HS-27A (cell line): ENCODE results near the gene MBD3L1.

Source experiments
- DNase-seq: peaks from one replicate; pipeline ENCODE4 v3.0.0-alpha.2; 2012; ENCODE audit warnings: low read depth, missing footprints

Gene MBD3L1

GRCh38 chr19:8832132-8833021 lies at the start of gene MBD3L1, which contains the start of gene ZNF558:
Gene MBD3L1 (plus strand): TSS chr19:8832377. CDS start chr19:8842679, 10,302 bp downstream.
Gene ZNF558 (minus strand): TSS chr19:8832304. CDS start chr19:8822659, 9,645 bp downstream.
- DNase-seq = peak; percentile 90

GRCh38 chr19:8794823-8795222 lies 37.4 kb upstream of the MBD3L1 start:
- no peak for DNase-seq

DNA sequence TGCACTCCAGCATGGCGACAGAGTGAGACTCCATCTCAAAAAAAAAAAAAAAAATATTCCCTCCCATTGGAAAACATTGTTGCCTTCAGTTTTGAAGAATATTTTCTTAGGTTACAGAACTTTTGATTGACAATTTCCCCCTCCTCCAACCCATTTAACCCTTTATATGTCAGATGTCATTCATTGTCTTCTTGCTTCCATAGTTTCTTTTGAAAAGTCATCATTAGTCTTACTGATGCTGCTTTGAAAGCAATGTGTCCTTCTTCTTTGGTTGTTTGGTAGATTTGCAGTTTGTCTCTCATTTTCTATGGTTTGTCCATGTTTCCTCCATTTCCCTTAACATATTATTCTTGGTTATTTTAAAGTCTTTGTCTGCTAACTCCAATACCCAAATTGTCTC lies 25.5 kb upstream of the MBD3L1 start:
- DNase-seq = no peak

DNA sequence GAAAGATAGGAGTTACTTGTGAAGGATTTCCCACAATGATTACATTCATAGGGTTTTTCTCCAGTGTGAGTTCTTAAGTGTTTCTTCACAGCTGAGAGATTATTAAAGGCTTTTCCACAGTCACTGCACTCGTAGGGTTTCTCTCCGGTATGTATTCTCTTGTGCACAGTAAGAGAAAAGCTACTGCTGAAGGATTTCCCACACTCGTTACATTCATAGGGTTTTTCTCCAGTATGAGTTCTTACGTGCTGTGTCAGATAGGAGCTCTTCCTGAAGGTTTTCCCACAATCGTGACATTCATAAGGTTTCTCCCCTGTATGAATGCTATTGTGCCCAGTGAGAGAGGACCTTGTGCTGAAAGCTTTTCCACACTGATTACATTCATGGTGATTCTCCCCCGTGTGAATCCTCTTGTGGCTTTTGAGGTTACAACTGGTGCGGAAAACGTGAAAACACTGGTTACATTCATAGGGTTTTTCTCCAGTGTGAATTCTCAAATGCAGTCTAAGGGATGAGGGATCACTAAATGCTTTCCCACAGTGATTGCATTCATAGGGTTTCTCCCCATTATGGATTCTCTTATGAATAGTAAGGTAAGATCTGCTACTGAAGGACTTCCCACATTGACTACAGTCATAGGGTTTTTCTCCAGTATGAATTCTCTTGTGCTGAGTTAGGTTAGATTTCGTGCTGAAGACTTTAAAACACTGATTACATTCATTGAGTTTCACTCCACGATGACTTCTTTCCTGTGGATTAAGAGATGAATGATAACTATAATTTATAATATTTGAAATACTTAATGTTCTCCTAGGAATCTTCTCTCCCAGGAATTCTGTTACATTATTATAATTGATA lies 20.6 kb upstream of the MBD3L1 start:
- DNase-seq = no peak

DNA sequence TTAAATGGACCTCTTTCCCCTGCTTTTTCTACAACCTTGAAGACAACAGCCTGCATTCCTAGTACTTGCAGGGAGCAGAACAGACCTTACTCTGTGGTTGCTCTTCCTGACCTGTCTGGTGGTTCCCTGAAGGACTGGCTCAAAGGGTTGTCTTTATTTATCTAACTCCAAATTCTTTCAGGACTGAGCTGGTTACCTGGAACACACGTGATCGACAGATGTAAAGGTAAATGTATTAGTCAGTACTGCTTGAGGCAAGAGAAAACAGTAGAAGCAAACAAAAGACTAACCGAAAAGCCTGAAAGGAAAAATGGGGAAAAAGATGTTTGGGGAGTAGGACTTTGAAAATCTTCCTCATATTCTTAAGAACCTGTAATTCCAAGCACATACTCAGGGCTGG lies 18.0 kb upstream of the MBD3L1 start:
- DNase-seq = no peak

DNA sequence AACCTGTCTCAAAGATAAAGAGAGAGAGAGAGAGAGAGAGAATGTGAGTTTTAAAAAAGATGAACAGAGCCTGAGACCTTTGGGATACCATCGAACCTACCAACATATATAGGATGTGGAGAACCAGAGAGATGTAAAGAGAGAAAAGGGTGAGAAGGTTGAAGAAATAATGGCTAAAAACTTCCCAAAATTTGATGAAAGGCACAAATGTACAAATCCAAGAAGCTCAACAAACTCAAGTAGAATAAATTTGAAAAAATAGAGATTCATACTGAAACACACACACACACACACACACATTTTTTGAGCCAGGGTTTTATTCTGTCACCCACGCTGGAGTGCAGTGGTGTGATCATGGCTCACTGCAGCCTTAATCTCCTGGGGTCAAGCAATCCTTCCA lies 16.4 kb upstream of the MBD3L1 start:
- DNase-seq = no peak

DNA sequence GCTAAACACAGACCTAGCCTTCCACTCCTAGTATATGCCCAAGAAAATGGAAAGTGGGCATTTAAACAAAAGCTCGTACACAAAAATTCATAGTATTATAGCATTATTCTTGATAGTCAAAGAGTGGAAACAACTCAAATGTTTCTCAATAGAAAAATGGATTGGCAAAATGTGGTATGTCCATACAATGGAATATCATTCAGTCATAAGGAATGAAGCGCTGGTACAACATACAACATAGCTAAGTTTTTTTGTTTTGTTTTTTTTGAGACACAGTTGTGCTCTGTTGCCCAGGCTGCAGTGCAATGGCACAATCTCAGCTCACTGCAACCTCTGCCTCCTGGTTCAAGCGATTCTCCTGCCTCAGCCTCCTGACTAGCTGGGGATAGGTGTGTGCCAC lies 11.9 kb upstream of the MBD3L1 start:
- DNase-seq = no peak

DNA sequence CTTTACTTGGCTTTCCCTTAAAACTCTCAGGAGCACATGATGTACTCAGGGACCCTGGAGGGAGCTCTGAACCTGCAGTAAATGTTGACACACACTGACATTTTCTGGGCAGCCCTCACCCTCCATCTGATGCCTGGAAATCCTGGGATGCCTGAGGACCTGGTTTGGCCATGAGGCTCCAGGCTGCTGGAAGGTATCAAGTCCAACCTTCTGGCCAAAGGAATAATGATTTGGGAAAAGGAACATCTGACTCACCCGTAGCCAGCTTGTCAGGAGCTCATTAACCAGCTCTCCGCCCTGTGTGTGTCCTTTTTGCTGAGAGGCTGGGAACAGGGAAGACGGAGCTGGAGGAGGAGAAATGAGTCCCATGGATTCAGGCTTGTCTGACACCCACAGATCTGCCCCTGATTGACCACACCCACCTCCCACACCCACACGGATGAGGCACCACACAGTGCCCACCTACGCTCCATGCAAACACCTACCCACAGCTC lies 10.4 kb upstream of the MBD3L1 start:
- DNase-seq = no peak

DNA sequence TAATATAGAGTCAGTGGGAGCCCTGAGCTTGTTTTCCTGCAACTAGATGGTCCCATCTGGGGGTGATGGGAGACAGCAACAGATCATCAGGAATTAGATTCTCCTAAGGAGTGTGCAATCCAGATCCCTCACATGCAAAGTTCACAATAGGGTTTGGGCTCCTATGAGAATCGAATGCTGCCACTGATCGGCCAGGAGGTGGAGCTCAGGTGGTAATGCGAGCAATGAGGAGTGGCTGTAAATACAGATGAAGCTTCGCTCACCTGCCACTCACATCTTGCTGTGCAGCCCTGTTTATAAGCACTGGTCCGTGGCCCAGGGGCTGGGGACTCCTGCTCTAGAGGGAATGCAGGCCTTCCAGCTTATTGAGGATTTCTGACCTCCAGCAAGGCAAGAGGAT lies 5.8 kb upstream of the MBD3L1 start:
- no peak for DNase-seq

GRCh38 chr19:8827277-8827676 lies 4.9 kb upstream of the MBD3L1 start:
- no peak for DNase-seq

DNA sequence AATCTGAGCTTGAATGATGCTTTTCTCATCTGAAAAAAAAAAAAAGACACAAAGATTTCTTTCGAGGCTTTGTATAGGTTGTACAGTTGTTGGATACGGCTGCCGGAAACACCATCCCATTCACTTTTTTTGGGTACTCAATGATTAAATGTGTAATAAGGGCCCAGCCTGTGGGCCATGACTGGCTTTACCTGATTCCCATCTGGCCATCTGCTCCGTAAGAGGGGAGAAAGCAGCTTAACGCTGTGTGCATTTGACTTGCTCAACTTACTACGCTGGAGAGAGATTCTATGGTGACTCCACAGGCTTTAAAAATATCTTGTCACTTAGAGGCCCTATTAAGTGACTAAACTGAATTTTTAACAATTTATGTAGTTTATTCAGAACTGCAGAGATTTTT lies 804 bp upstream of the MBD3L1 start:
- DNase-seq = no peak

- no peak for DNase-seq
Measured at GRCh38 chr19:8831832-8832131, 395 bp upstream of the MBD3L1 start.

DNA sequence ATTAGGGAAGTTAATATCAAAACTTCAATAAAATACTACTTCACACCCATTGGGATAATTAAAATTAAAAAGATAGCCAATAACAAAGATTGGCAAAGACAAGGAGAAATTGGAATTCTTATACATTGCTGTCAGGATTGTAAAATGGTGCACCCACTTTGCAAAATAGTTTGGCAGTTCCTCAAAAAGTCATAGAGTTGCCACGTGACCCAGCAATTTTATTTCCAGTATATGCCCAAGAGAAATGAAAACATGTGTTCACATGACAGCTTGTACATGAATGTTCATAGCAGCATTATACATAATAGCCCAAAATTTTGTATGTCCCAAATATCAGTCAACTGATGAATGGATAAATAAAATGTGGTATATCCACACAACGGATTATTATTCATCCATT lies 3.3 kb downstream of the MBD3L1 start:
- no peak for DNase-seq

DNA sequence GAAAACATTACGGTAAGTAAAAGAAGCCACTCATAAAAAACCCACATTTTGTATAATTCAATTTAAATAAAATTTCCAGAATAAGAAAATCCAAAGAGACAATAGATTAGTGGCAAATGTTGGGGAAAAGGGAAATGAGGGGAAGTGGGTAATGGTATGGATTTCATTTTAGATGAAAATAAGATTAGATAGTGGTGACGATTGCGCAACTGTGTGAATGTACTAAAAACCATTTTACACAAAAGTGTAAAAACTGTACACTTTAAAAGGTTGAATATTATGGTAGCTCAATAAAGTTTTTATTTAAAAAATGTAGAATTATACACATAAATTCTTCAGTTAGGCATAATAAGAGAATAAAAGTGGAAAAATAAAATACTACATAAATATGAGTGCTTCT lies 3.7 kb downstream of the MBD3L1 start:
- DNase-seq = no peak

- DNase-seq = no peak
Measured at GRCh38 chr19:8840708-8841107, 8.5 kb downstream of the MBD3L1 start.

DNA sequence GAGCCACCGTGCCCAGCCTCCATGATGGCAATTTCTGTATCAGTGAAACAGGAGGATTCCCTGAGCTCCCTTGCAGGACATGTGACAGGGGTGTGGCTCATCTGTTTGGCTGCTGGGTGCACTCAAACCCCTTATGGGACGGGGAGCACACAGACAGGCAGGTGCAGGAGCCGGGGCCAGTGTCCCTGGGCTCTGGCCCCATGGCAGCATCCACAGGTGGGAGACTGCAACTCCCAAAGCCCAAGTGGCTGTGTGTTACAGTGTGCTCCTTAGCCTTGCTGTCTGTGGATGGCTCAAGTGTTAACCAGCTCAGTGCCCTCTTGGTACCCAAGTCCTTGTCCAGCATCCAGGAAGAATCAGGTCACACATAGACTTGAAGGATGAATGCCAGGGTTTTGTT lies 14.6 kb downstream of the MBD3L1 start:
- no peak for DNase-seq

GRCh38 chr19:8849232-8849631 lies 17.1 kb downstream of the MBD3L1 start:
- no peak for DNase-seq

GRCh38 chr19:8850488-8850887 lies 18.3 kb downstream of the MBD3L1 start:
- no peak for DNase-seq

DNA sequence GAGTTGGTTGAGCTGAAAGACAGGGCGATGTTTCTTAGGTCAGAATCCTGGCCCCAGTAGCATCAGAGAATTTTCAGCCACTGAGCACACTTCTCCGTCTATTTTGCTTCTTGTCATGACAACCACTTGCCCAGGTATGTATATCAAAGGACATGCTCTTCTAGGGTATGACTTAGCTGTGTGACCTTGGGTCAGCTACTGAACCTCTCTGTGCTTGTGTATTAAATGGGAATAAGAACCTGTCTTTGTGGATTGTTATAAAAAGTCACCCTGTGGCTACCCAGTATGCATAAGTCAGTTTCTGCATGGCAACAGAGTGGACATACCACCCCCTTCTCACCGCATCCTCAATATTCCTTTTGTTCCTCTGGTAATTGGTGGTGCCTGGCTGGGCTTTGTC lies 26.1 kb downstream of the MBD3L1 start:
- DNase-seq = no peak

- no peak for DNase-seq
Measured at GRCh38 chr19:8866344-8866743, 34.2 kb downstream of the MBD3L1 start.

DNA sequence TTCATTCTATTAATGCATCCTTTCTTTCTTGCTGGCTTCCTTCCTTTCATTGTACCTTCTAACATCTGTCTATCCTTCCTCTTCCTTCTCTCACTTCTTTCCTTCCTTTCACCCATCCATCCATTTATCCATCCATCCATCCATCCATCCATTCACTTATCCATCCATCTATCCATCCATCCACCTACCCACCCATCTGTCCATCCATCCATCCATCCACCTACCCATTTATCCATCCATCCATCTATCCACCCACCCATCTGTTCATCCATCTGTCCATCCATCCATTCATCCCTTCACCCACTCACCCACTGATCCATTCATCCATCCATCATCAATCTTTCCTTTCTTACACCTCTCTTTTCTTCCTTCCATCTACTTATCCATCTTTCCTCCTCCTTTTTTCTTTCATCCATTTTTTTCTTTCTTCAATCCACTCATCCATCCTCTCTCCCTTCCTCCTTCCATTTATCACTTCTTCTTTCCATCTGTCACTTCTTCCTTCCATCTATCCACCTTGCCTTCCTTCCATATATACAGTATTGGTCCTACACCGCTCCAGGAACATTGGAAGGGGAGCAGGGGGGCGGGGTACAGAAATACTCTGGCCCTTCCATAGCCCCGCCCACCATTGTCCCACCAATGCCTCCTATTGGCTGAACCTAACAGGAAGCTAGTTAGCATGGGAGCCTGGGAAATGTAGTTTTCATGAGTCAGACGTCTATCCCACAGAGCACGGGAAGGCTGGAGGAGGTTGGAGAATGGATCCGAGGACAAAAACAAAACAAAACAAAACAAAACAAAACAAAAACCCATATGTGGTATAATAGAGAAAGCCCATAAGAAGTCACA lies 45.9 kb downstream of the MBD3L1 start:
- DNase-seq = no peak

- DNase-seq = no peak
Measured at GRCh38 chr19:8880868-8881488, 48.8 kb downstream of the MBD3L1 start.
